ENCODE data around the gene ELOVL6.

ELOVL6 gene

GRCh38 chr4:110130576-110131358 lies 67.6 kb downstream of the ELOVL6 start:
- H3K4me2 ChIP-seq = no peak overlapping the region
- H3K4me1 ChIP-seq = no peaks in the 10 kb centered on the region
- H4K20me1 ChIP-seq = no peaks in the 10 kb centered on the region
- no peak overlapping the region for H3K27ac ChIP-seq
- no peak for TF ChIP-seq Cebpa-rat (IDR thresholded peaks at IDR 0.05)
- H3K9me3 ChIP-seq = no peaks in the 10 kb centered on the region
- peaks cover 59% of the 10 kb centered on the region for H3K36me3 ChIP-seq
- H3K27me3 ChIP-seq = no peaks in the 10 kb centered on the region
- H3K9ac ChIP-seq = no peak overlapping the region
- H3K4me3 ChIP-seq = no peak overlapping the region

- no peaks in the 10 kb centered on the region for H3K4me1 ChIP-seq
- TF ChIP-seq Cebpa-rat (IDR thresholded peaks at IDR 0.05) = no peak
- H3K4me2 ChIP-seq = no peak overlapping the region
- H3K36me3 ChIP-seq = peaks cover 56% of the 10 kb centered on the region
- H3K4me3 ChIP-seq = no peak overlapping the region
- no peaks in the 10 kb centered on the region for H3K27me3 ChIP-seq
- no peaks in the 10 kb centered on the region for H4K20me1 ChIP-seq
- H3K9me3 ChIP-seq = no peaks in the 10 kb centered on the region
- no peak overlapping the region for H3K9ac ChIP-seq
- H3K27ac ChIP-seq = no peak overlapping the region
These were observed 68.9 kb downstream of the ELOVL6 start for GRCh38 chr4:110129544-110129943.

- H3K4me1 ChIP-seq = no peaks in the 10 kb centered on the region
- H3K9ac ChIP-seq = no peak overlapping the region
- H3K36me3 ChIP-seq = peaks cover 49% of the 10 kb centered on the region; the same call in 1 of the 2 replicates
- no peak overlapping the region for H3K27ac ChIP-seq
- no peaks in the 10 kb centered on the region for H3K27me3 ChIP-seq
- no peak overlapping the region for H3K4me2 ChIP-seq
- no peak for TF ChIP-seq Cebpa-rat (IDR thresholded peaks at IDR 0.05)
- H3K4me3 ChIP-seq = no peak overlapping the region
- no peaks in the 10 kb centered on the region for H3K9me3 ChIP-seq
- H4K20me1 ChIP-seq = no peaks in the 10 kb centered on the region
These were observed 69.9 kb downstream of the ELOVL6 start for GRCh38 chr4:110128472-110128919.

GRCh38 chr4:110128029-110128428 lies 70.4 kb downstream of the ELOVL6 start:
- Histone ChIP-seq H3K36me3 (peaks cover 45% of the 10 kb centered on the region; the same call in 1 of the 2 replicates), H3K4me3 (no peak overlapping the region)
- no peak for TF ChIP-seq Cebpa-rat (IDR thresholded peaks at IDR 0.05)

GRCh38 chr4:110124711-110125110 lies 73.7 kb downstream of the ELOVL6 start:
- Histone ChIP-seq H3K27me3 (no peaks in the 10 kb centered on the region), H4K20me1 (no peaks in the 10 kb centered on the region)
- TF ChIP-seq Cebpa-rat (IDR thresholded peaks at IDR 0.05) = no peak

More at GRCh38 chr4:110128029-110128428, 70.4 kb downstream of the ELOVL6 start:
- H3K27ac ChIP-seq = no peak overlapping the region
- H3K4me2 ChIP-seq = no peak overlapping the region
- H3K9me3 ChIP-seq = no peaks in the 10 kb centered on the region
- no peaks in the 10 kb centered on the region for H4K20me1 ChIP-seq
- H3K27me3 ChIP-seq = no peaks in the 10 kb centered on the region
- H3K4me1 ChIP-seq = no peaks in the 10 kb centered on the region
- H3K9ac ChIP-seq = no peak overlapping the region

GRCh38 chr4:110122201-110122600 lies 76.2 kb downstream of the ELOVL6 start:
- H3K9ac ChIP-seq = no peak overlapping the region
- no peaks in the 10 kb centered on the region for H4K20me1 ChIP-seq
- no peak overlapping the region for H3K4me2 ChIP-seq
- no peak overlapping the region for H3K27ac ChIP-seq
- H3K27me3 ChIP-seq = no peaks in the 10 kb centered on the region
- peaks cover 12% of the 10 kb centered on the region for H3K4me1 ChIP-seq
- H3K4me3 ChIP-seq = no peak overlapping the region
- no peaks in the 10 kb centered on the region for H3K9me3 ChIP-seq
- no peak for TF ChIP-seq Cebpa-rat (IDR thresholded peaks at IDR 0.05)
- peaks cover 26% of the 10 kb centered on the region; the same call in 1 of the 2 replicates for H3K36me3 ChIP-seq

More at GRCh38 chr4:110124711-110125110, 73.7 kb downstream of the ELOVL6 start:
- Histone ChIP-seq H3K4me3 (no peak overlapping the region), H3K9ac (no peak overlapping the region), H3K36me3 (peaks cover 30% of the 10 kb centered on the region; the same call in 1 of the 2 replicates), H3K9me3 (no peaks in the 10 kb centered on the region), H3K4me1 (peaks cover 3% of the 10 kb centered on the region; the same call in 1 of the 2 replicates), H3K4me2 (no peak overlapping the region), H3K27ac (no peak overlapping the region)

GRCh38 chr4:110120506-110120905 lies 77.9 kb downstream of the ELOVL6 start:
- H3K9ac ChIP-seq = no peak overlapping the region
- no peak overlapping the region for H3K27ac ChIP-seq
- H3K4me2 ChIP-seq = no peak overlapping the region
- no peaks in the 10 kb centered on the region for H4K20me1 ChIP-seq
- H3K9me3 ChIP-seq = no peaks in the 10 kb centered on the region
- H3K27me3 ChIP-seq = no peaks in the 10 kb centered on the region
- H3K4me3 ChIP-seq = no peak overlapping the region
- peaks cover 31% of the 10 kb centered on the region; the same call in 1 of the 2 replicates for H3K36me3 ChIP-seq
- TF ChIP-seq Cebpa-rat (IDR thresholded peaks at IDR 0.05) = no peak
- H3K4me1 ChIP-seq = peaks cover 26% of the 10 kb centered on the region

- 0 out of 2 replicates have a peak overlapping the region, but pooled peaks have one; percentile 31 for H3K4me2 ChIP-seq
- H3K4me3 ChIP-seq = no peak overlapping the region
- H3K9ac ChIP-seq = no peak overlapping the region
- H3K27ac ChIP-seq = no peak overlapping the region
- peaks cover 26% of the 10 kb centered on the region for H3K4me1 ChIP-seq
- H3K27me3 ChIP-seq = no peaks in the 10 kb centered on the region
- H3K36me3 ChIP-seq = peaks cover 31% of the 10 kb centered on the region; the same call in 1 of the 2 replicates
- TF ChIP-seq Cebpa-rat (IDR thresholded peaks at IDR 0.05) = no peak
- no peaks in the 10 kb centered on the region for H3K9me3 ChIP-seq
- no peaks in the 10 kb centered on the region for H4K20me1 ChIP-seq
These were observed 78.5 kb downstream of the ELOVL6 start for GRCh38 chr4:110119880-110120279.

- no peaks in the 10 kb centered on the region for H3K9me3 ChIP-seq
- no peak overlapping the region for H3K4me3 ChIP-seq
- H3K4me2 ChIP-seq = 0 out of 2 replicates have a peak overlapping the region, but pooled peaks have one; percentile 31
- H4K20me1 ChIP-seq = no peaks in the 10 kb centered on the region
- TF ChIP-seq Cebpa-rat (IDR thresholded peaks at IDR 0.05) = no peak
- no peak overlapping the region for H3K27ac ChIP-seq
- no peak overlapping the region for H3K9ac ChIP-seq
- H3K27me3 ChIP-seq = no peaks in the 10 kb centered on the region
- peaks cover 26% of the 10 kb centered on the region for H3K4me1 ChIP-seq
- H3K36me3 ChIP-seq = peaks cover 31% of the 10 kb centered on the region; the same call in 1 of the 2 replicates
These were observed 79.1 kb downstream of the ELOVL6 start for GRCh38 chr4:110119337-110119736.

GRCh38 chr4:110112056-110112455 lies 86.4 kb downstream of the ELOVL6 start:
- no peak for TF ChIP-seq Cebpa-rat (IDR thresholded peaks at IDR 0.05)
- Histone ChIP-seq H3K9me3 (no peaks in the 10 kb centered on the region), H3K9ac (no peak overlapping the region), H3K4me2 (no peak overlapping the region), H3K4me1 (peaks cover 13% of the 10 kb centered on the region), H4K20me1 (no peaks in the 10 kb centered on the region), H3K27ac (no peak overlapping the region), H3K36me3 (peaks cover 32% of the 10 kb centered on the region), H3K27me3 (no peaks in the 10 kb centered on the region), H3K4me3 (no peak overlapping the region)
